HG03103 (cell line): ENCODE data around the gene LRP2BP.
"Not testable (repeated sequence)": the region's sequence is repeated elsewhere in the genome, so short reads cannot be mapped to it uniquely, and the experiment has no call there.

Experiments used
- ATAC-seq: cut with Tn5 transposase; IDR thresholded peaks from one replicate; pipeline ENCODE4 v1.9.1; 2021; ENCODE audit warnings: low read depth; ENCODE audit not compliant: unreplicated experiment

Gene LRP2BP

DNA sequence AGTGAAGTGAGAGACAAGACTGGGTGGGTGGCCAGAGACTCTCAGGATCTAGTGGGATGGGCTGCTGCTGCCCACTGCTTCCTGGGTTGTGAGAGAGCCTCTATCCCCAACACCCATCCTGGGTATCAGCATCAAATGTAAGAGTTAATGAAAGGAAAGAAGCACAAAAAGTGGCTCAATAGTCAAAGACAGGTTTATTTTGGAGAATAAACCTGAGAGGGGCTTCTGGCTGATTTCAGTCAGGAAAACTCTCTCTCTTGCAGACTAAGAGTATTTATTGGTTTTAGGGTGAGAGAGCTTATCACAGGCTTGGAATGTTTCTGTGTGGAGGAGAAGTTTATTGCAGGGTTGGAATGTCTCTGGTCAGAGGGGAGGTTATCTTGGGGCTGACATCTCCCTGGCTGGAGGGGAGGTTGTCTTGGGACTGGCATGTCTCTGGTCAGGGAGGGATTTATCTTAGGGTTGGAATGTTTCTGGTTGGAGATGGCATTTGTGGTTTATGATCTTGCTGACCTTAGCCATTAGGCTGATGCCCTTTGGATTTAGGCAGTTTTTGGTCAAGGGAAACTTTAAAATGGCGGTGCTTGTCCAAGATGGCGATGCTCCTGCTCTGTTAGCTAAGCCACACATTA, 65.7 kb downstream of the LRP2BP start:
- not testable (repeated sequence) for ATAC-seq

DNA sequence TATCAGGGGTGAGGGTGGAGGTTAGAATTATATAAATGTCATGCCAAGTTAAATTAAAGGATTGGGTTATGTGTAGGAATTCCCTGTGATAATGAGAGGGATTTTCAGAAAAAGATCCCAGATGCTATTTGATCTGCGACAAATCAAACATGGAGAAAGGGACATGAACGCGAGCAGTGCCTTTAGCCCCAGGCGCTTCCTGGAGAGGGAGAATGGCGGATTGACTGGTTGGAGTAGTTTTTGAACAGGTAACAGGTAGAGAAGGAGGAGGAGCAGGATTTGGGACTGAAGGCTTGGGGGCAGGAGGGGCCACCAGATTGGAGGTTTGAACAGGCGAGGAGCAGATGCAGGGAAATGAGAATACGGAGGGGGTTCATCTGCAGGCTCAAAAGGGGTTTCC, 67.1 kb downstream of the LRP2BP start:
- no peak for ATAC-seq

DNA sequence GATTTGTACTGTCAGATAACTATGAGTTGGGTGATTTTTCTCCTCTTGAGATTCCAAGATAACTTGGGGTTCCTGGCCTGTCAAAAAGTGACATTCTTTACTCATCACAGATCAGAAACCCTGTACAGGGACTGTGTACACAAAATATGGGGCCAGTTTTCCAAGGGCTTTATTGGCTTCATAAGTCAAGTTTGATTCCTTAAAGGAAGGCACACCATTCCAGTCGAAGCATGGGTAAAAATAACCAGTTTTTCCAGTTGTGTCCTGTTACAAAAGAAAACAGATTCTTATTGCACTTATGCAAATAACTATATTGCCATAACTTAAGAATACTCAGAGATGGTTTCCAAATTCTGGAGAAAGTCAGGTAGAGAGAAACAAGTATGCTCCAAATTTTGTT, 70.0 kb downstream of the LRP2BP start:
- ATAC-seq, result not testable (repeated sequence)

DNA sequence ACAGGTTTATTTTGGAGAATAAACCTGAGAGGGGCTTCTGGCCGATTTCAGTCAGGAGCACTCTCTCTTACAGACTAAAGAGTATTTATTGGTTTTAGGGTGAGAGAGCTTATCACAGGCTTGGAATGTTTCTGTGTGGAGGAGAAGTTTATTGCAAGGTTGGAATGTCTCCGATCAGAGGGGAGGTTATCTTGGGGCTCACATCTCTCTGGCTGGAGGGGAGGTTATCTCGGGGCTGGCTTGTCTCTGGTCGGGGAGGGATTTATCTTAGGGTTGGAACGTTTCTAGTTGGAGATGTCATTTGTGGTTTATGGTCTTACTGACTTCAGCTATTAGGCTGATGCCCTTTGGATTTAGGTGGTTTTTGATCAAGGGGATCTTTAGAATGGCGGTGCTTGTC, 71.4 kb downstream of the LRP2BP start:
- ATAC-seq, result not testable (repeated sequence)

DNA sequence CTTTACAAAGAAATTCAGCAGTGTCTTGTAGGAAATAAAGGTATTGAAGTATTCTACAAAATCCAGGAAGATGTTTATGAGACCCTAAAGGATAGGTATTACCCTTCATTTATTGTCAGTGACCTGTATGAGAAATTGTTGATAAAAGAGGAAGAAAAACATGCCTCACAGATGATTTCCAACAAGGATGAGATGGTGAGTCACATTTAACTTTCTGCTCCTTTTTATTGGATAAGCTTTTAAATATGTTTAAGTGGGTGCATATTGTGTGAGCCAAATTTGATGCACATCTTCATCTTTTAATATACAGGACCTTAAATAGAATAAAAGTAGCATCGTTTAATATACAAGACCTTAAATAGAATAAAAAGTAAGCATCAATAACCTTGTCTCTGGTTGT, 72.1 kb downstream of the LRP2BP start:
- ATAC-seq, result no peak

DNA sequence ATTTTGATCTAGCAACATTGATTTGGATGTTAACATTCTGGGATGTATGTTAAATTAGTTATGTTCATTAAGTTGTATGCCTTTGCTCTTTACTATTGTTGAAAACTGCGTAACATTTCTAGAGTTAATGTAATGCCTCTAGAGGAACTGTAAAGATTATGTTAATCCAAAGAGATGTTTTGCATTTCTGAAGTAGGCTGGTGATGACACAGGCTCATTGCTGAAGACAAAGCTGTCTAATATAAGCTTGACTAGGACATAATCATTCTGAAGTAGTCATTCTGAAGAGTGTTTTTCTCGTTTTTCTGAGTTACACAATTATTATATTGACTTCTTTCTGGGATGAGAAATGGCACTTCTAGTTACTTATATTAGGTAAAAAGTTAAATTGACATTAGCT, 72.9 kb downstream of the LRP2BP start:
- ATAC-seq, result no peak

DNA sequence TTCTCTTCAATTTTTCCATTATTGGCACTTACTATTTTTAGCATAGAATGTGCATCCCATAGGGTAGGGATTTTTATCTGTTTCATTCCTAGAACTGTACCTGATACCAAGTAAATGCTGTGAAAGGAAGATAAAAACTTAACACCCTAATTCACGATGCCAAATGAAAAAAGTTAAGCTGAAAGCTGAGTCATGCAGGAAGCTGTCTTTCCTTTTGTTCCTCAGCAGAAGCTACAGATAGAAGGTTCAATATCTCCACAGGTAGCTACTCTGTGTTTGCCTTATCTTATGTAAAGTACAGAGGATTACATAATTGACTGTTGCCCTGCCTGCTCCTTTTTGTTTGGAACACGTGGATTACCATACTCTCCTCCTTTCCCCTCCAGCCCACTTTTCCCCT, 77.0 kb downstream of the LRP2BP start:
- no peak for ATAC-seq

DNA sequence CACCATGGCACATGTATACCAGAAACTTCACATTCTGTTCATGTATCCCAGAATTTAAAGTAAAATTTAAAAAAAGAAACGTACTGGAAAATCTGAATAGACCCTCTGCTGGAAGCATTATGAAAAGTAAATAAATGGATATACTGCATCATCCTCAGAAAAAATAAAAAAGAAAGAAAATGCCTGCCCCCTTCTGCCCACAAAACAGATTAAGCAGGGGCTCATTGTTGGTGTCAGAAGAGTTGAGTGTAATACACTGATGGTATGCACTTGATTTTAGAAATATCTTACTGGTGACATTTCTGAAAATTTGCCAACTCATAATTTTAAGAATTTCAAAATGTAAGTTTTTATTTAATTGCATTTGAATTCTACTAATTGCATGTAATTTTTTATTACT, 77.8 kb downstream of the LRP2BP start:
- ATAC-seq, result no peak

DNA sequence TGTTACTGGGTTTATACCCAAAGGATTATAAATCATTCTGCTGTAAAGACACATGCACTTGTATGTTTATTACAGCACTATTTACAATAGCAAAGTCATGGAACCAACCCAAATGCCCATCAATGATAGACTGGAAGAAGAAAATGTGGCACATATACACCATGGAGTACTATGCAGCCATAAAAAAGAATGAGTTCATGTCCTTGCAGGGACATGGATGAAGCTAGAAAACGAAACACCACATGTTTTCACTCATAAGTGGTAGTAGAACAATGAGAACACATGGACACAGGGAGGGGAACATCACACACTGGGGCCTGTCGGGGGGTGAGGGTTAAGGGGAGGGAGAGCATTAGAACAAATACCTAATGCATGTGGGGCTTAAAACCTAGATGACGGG, 78.3 kb downstream of the LRP2BP start:
- not testable (repeated sequence) for ATAC-seq
